ENCODE results near the gene BEGAIN.
A peak's percentile ranks its signal among the peaks of the same experiment; 100 is the strongest.
"Not testable (repeated sequence)": the region's sequence is repeated elsewhere in the genome, so short reads cannot be mapped to it uniquely, and the experiment has no call there.

Gene BEGAIN

DNA sequence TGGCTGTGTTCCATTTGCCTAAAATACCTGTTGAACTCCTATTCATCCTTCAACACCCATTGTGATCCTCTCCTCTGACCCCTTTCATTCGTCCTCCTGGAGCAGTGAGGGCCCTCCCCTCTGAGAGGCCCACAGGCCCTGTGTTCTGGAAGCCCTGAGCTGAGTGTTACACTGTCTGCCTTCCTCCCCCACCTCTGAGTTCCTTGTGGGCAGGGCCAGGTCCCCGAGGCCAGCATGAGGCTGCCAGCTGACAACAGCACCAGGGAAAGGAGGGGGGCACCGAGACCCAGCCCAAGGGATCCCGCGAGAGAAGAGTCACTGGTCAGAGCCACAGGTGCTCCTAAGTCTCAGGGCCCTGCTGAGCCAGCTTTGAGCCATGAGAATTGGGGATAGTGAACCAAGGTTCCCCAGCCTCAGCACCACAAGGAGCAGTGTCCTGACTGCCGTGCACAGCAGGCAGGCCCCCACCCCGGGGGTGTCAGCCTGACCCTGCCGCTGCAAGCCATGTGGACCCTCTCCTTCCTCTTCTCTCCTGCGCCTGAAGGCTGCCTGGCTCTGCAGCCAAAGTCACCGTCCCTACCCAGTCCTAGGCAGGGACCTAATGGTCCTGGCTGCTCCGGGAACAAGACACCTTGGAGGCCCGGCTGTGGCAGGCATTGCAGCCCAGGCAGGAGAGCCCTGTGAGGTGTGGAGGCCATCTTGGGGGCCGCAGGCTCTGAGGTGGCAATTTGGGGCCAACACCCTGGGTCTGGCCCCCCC lies 52.5 kb downstream of the BEGAIN start:
- DNase-seq: peak; percentile 11 to 12

DNA sequence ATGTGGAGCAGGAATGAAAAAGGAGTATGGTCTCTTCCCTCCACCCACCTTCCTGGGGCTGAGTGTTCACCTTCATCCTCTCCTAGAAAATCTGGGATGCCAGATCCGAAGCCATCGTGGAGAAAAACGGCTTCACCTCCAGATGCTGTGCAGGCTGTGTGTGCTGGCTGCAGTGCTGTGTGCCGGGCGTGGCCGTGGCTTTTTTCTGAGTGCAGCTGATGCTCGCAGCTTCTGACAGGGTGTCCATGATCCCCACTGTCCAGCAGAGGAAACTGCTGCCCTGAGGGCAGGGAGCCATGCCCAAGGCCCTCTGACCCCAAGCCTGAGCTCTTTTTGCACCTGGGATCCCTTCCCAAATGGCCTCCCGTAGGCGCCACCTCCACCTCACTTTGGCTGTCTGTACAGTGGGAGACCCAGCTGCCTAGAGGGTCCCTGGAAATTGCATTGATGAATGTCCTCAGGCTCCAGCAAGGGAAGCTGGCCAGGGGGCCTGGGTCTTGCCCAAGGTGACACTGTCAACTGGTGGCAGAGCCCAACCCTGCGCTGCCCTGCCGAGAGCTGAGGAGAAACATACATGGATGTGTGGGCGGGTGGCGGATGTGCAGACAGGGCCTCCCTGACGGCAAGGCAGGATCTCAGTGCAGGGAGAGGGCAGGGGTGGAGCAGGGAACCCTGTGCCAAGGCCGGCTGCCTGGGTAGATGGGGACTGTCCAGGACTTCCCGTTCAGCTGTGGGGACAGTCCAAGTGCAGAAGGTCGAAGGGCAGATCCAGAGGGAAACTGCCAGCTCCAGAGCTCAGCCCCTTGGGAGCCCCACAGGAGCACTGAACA lies 53.3 kb downstream of the BEGAIN start:
- peak; percentile 15 to 20 for DNase-seq

DNA sequence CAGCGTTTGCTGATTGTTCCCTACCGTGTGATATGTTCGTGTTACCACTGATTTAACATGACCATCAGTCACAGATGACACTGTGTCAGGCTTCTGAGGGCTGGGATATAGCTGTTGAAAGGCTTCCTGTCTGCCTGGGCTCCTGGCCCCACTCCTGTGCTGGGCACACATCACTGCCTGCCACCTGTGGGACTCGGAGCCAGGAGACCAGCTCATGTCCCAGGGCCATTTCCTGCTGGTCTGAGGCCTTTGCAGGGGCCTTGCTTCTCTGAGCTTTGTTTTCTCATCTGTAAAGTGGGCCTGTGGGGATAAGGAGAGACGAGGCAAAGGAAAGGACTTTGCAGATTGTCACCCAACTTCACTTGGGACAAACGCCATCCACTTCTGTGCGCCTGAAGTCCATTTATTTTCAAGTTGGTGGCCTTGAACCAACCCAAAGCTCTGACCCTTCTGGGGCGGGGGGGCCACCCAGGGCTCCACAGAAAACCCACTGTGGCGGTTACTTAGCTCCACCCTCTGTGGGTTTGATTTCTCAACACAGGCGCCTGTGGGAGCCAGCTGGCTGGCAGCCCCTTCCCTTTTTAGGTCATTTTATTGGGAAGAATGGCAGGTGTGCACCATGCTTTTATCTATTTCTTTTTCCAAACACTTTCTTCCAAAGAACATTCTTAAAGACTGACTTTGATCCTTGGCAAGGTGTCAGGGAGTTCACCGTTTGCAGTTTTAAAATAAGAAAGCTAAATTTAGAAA lies 54.1 kb downstream of the BEGAIN start:
- peak; percentile 8 to 12 for DNase-seq

DNA sequence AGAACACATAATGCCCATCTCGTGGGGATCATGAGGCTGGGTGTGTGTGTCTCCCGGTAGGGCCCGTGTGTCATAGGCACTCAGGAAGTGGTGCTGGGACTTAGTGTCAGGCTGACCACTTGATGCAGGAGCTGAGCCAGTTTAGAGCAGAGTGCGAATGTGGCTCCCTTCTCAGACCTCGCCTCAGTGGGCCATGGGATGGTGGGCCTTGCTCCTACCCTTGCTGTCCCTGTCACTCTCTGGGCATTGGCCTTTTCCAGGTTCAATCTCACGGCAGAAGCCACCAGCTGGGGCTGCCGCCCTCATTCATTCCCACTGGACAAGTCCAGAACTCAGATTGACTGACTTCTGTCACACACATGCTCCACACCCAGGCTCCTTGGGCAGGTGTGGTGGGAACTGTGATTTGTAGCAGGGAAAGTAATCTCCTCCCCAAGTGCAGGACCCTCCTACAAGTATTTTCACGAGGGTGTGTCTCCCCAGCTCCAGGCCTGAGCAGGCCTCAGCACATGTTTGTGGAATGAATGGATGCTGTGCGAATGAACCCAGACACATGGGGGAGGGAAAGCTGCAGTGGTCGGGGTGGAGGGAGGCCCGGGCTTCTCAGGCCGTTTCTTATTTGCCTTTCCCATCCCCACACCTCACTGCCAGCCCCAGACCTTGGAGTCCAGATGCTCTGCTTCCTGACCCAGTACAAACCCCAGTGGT lies 54.9 kb downstream of the BEGAIN start:
- DNase-seq: peak; percentile 7 to 10

DNA sequence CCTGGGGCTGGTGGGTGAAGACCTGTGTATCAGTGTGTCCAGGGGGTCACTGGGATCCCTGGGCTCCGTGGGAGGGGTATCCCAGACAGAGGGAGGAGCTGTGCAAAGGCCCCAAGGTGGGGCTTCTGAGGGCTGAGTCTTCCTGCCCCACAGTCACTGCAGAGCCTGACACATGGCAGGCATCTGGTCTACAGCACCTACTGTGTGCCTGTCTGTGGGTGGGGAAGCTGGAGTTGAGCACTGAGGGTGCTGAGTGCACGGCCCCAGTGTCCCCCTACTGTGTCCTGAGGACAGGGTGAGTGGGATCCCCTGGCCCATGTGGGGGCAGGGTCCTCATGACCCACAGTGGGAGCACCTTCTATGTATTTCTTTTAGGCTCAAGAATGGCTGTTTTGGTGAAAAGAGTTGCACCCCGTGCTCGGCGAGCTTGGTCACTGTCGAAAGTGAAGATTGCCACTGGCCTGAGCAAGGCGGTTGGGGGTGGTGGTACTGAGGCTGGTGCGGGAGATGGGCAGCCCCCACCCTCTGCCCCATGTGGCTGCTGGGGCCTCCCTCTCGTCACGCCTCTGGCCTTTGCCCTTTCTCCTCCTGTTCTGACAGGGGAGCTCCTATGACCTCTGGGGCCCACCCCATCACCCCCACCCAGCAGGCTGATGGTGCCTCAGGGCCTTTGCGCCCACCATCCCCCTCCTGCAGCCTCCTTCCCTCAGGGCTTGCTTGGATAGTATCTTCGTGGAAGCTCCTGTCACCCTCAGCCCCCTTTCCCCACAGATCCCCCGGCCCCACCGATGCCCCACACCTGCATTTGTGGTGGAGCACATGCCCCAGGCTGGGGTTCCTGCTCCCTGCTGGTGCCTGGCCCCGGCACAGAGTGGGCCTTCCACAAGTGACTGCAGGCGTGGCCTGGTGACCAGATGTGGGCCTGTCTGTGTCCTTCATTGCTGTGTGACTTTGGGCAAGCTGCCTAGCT lies 55.8 kb downstream of the BEGAIN start:
- peak; percentile 9 to 11 for DNase-seq

DNA sequence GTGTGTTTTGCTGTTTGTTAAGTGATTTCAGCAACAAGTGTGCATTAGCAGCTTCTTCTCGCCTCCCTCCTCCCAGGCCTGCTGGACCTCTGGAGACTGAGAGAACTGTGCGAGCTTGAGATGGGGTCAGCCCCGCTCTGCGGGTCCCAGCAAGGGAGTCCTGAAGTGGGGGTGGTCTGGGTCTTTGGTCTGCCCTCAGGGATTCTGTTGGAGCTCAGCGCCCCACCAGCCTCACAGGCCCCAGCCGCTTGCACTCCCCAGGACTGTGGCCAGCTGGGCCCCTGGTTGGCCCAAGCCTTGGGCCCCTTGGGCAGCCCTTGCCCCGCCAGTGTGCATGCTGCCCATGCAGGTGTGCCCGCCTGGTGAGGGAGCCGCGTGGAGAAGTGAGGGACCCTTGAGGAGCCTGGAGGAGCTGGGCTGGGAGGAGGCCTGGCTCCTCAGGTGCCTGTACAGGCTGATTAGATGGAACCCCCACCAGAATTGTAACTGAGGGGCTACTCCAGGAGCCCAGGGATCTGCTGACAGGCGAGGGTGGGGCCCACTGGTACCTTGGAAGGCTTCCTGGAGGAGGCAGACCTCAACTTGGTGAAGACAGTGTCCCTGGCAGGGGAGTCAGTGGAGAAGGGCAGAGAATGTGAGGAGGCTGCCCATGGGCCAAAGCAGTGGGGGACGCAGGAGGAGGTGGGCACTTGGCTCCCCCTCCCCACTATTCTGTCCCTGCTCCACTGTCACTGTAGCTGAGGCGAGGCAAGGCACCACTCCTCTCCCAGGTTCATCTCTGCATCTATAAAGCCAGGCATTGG lies 56.7 kb downstream of the BEGAIN start:
- peak; percentile 11 to 12 for DNase-seq

DNA sequence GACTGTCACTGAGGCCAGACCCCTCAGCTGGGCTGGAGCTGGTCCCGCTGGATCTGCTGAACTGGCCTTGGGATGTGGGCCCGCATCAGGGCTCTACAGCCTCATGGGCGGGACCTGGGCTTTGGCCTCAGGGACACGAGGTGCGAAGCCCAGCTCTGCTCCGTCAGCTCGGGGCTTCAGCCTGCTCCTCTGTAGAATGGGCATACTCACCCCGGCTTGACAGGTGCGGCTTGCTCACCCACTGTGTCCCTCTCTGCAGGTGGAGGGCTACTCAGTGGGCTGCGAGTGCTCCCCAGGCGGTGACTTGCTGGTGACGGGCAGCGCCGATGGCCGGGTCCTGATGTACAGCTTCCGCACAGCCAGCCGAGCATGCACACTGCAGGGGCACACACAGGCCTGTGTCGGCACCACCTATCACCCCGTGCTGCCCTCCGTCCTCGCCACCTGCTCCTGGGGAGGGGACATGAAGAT lies 57.6 kb downstream of the BEGAIN start:
- DNase-seq: peak in 1 of 2 experiments; percentile 6

DNA sequence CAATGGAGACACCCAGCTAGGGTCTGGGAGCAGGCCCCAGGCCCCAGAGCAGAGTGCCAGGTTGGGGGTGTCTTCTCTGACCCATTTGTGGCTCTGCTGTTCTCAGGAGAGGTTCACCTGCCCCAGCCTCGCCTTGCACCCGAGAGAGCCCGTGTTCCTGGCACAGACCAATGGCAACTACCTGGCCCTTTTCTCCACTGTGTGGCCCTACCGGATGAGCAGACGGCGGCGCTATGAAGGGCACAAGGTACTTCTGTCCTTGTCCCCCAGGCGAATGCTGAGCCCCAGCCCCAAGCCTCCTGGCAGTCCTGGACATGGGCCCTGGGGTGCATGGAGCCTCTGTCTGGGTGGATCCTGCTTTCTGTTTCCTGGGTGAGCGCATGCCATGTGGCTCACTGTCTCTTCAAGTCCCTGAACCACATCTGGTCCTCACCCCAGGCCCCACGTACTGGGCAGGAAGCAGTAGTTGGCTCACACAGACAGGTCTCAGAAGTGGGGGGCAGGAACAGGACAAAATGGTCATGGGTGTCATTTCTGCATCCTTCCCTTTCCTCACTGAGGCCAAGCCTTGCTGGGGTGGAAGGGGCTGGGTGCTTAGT lies 58.2 kb downstream of the BEGAIN start:
- DNase-seq: peak; percentile 7 to 10

DNA sequence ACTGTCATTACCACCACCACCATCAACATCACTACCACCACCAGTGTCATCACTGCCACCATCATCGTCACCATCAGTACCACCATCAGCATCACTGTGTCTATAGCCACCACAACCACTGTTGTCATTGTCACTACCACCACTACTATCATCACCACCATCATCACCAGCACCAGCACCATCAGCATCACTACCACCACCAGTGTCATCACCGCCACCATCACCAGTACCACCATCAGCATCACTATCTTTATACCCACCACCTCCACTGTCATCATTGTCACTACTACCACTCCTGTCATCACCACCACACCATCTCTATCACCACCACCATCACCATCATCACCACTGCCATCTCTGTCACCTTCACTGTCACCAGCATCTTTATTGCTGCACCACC lies 60.6 kb downstream of the BEGAIN start:
- peak; percentile 5 to 11 for DNase-seq

DNA sequence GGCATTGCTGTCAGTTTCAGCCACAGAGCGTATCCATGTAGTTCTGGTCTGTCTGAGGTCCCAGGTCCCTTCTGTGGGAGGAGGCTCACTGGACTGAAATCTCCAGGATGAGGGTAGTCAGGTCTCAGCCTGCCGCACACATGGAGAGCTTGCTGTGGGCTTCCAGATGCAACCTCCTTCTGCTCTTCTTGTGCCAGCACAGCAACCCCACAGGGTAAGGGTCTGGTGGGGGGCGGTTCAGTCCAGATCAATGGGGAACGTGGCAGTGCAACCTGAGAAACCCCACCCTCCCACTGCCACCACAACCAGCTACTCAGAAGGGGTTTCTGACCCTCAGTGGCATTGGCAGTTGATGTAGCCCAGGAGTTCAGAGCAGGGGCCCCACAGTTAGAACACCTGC lies 61.2 kb downstream of the BEGAIN start:
- DNase-seq: no peak

DNA sequence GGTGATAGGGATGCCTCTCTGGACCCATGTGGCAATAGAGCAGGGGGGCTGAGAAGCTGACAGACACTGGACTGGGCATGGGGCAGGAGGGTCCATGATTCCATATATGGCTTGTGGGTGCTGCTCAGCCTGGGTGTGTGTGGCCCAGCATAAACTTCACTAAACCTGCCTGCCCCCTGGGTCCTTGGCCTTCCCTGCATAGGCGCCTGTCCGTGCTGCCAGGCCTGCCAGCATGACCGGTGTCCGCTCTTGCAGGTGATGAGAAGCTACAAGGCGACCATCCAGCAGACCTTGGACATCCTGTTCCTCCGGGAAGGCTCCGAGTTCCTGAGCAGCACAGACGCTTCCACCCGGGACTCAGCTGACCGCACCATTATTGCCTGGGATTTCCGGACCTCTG lies 61.6 kb downstream of the BEGAIN start:
- no peak for DNase-seq

DNA sequence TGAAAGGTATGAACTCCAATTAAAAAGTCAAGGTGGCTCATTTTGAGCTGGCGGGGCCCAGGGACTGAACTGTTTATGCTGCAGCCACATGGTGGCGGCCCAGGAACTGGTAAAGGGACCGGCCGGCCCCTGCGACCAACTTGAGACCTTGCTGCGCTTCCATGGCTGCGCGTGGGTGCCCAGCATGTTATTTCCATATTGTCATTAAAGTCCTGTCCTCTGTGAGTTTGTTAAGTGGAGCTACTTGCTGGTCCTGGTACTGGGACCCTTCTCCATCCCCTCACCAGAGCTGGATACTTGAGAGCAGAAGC lies 62.3 kb downstream of the BEGAIN start:
- peak; percentile 65 to 66 for DNase-seq

DNA sequence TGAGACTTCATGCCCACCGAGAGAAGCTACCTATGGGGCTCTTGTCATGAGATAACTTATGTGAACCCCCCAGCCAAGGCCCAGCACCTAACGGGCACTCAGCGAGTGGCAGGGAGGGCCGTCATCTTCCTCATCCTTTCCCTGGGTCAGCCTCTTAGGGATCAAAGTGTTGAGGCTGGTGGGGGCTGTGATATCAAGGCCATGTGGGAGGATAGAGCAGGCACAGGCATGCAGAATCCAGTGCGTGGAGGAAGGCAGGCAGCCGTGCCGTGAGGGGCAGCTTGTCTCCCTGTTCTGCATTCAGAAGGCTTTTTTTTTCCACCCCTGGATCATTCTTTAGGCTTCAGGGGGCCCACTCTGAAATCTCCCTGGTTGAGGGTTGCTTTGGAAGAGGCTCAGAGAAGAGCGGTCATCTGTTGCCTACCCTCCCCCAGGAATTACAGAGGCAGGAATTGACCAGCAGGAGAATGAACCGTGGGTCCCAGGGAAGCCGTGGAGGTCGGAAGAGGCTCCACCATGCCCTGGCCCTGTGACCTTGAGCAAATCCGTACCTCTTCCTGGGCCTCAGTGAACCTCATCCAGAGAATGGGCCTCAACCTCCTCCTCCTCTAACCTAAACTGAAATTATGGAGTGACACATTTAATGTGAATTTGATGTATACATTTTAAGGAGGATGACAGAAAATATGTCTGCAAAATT lies 62.8 kb downstream of the BEGAIN start:
- DNase-seq: peak in 1 of 2 experiments; percentile 8

DNA sequence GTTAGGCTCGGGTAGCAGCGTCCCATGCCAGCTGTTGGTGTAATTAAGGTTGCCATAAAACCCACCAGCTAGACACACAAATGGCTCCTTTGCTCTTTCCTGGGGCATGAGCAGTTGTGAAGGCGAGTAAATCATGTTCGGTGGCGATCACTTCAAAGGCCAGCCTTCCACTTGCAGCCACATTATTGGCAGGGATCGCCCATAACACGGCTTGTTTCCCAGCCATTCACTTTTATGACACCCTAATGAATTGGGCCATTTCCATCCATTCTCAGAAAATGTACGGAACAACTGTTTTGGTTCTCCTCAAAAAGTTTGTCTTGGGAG lies 63.4 kb downstream of the BEGAIN start:
- DNase-seq: peak in 1 of 2 experiments; percentile 7

DNA sequence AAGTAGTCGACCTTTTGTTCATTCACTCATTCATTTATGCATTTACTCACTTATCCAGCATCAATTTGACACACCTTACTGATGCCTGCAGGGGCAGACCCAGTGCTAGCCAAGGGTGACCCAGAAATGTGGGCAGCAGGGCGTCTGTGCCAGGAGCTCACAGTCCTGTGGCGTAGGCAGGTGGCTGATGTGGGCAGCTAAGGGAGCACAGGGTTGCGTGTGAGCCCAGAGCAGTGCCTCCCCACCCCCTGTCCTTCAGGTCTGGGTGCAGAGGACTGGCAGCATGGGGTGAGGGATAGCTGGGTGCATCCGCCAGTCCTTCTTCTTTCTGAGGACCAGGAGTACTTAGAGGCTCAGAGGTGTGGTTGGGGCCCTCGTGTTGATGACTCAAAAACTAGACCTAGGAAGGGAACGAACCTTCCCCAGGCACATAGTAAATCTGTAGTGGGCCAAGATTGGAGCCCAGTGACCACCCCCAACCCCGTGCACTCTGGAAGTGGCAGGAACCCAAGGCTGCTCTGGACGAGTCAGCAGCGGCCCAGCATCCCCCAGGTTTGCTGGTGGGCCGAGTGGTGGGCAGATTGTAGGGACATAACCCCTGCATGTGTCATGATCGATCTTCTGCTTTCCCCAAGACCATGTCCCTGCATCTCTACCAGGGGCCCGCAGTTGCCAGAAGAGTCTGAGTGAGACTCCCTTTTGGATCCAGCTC lies 63.9 kb downstream of the BEGAIN start:
- peak in 1 of 2 experiments; percentile 5 for DNase-seq

DNA sequence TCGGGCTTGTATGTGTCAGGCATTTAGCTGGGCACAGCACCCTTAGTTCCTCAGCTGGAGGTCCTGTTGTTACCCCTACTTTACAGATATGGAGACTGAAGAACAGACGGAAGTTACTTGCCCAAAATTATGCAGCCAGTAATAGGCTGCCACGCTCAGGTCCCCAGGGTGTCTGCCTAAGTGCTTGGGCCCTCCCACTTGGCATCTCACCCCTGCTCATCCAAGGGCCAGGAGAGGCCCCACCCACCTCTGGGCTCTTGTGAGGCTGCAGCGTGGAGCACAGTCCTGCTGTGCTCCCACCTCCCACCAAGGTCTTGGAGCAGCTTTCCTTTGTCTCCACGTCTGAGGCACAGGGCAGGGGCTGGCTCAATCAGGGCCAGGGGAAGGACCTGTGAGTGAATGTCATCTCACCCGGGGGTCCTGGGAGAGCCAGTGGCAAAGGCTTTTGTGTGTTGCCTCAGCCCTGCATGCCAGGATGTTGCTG lies 64.6 kb downstream of the BEGAIN start:
- DNase-seq: peak in 1 of 2 experiments; percentile 1

DNA sequence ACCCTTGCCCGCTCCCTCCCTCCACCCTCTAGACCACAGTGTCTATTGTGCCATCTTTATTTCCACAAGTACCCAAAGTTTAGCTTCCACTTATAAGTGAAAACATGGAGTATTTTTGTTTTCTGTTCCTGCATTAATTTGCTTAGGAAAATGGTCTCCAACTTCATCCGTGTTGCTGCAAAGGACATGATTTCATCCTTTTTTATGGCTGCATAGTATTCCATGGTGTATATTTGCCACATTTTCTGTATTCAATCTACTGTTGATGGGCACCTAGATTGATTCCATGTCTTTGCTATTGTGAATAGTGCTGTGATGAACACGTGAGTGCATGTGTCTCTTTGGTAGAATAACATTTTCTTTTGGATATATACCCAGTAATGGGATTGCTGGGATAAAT lies 81.2 kb downstream of the BEGAIN start:
- DNase-seq: not testable (repeated sequence)

DNA sequence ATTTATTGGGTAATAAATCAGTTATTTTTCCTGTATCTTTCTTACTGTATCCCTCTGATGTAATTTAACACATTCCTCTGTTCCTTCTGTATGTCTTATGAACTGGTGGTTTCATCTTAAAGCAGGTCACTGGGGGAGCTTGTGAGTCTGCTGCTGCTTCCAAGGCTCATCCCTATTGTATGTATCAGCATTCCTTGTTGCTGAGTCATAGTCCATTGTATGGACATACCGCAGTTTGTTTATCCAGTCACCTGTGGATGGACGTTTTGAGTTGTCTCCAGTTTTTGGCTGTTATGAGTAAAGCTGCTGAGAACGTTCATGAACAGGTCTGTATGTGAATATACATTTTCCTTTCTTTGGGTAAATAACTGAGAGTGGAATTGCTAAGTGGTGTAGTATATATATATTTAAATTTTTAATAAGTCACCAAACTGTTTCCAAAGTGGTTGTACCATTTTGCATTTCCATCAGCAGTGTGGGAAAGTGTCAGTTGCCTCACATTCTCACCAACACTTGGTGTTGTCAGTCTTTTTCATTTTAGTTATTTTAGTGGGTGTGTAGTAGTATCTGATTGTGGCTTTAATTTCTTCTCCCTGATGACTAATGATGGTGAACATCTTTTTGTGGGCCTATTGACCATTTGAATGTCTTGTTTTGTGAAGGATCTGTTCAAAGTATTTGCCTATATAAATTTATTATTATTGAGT lies 82.7 kb downstream of the BEGAIN start:
- DNase-seq: no peak
